Ishikawa (cell line): ENCODE results near the gene MUC5AC.
A peak's percentile ranks its signal among the peaks of the same experiment; 100 is the strongest.

ENCODE experiments used
- CEBPB ChIP-seq: IDR thresholded peaks from 2 replicates; pipeline ENCODE4 v1.6.1; 2012
- CREB1 ChIP-seq: IDR thresholded peaks from 2 replicates; pipeline ENCODE4 v1.6.1; 2012; ENCODE audit warnings: low read depth
- EGR1 ChIP-seq: IDR thresholded peaks from 2 replicates; pipeline ENCODE4 v1.6.1; 2012
- EP300 ChIP-seq: IDR thresholded peaks from 2 replicates; pipeline ENCODE4 v1.6.1; 2012; ENCODE audit warnings: borderline replicate concordance
- FOXM1 ChIP-seq: IDR thresholded peaks from 2 replicates; pipeline ENCODE4 v1.6.1; 2012; ENCODE audit warnings: low read depth, borderline replicate concordance
- NFIC ChIP-seq: IDR thresholded peaks from 2 replicates; pipeline ENCODE4 v1.6.1; 2012
- RAD21 ChIP-seq: IDR thresholded peaks from 2 replicates; pipeline ENCODE4 v1.6.1; 2012; ENCODE audit warnings: low read depth
- REST ChIP-seq: IDR thresholded peaks from 2 replicates; pipeline ENCODE4 v1.6.1; 2012; ENCODE audit warnings: low read depth, mild to moderate bottlenecking
- TAF1 ChIP-seq: IDR thresholded peaks from 2 replicates; pipeline ENCODE4 v1.6.1; 2012; ENCODE audit warnings: low read depth, mild to moderate bottlenecking
- TCF12 ChIP-seq: IDR thresholded peaks from 2 replicates; pipeline ENCODE4 v1.6.1; 2012; ENCODE audit warnings: low read depth
- TEAD4 ChIP-seq: IDR thresholded peaks from 2 replicates; pipeline ENCODE4 v1.6.1; 2012
- USF1 ChIP-seq: IDR thresholded peaks from 2 replicates; pipeline ENCODE4 v1.6.1; 2012
- YY1 ChIP-seq: IDR thresholded peaks from 2 replicates; pipeline ENCODE4 v1.6.1; 2012; ENCODE audit warnings: low read depth
- TF ChIP-seq, protein P1 (sequence below): IDR thresholded peaks from 2 replicates; pipeline ENCODE4 v1.6.1; 2012

DNA sequence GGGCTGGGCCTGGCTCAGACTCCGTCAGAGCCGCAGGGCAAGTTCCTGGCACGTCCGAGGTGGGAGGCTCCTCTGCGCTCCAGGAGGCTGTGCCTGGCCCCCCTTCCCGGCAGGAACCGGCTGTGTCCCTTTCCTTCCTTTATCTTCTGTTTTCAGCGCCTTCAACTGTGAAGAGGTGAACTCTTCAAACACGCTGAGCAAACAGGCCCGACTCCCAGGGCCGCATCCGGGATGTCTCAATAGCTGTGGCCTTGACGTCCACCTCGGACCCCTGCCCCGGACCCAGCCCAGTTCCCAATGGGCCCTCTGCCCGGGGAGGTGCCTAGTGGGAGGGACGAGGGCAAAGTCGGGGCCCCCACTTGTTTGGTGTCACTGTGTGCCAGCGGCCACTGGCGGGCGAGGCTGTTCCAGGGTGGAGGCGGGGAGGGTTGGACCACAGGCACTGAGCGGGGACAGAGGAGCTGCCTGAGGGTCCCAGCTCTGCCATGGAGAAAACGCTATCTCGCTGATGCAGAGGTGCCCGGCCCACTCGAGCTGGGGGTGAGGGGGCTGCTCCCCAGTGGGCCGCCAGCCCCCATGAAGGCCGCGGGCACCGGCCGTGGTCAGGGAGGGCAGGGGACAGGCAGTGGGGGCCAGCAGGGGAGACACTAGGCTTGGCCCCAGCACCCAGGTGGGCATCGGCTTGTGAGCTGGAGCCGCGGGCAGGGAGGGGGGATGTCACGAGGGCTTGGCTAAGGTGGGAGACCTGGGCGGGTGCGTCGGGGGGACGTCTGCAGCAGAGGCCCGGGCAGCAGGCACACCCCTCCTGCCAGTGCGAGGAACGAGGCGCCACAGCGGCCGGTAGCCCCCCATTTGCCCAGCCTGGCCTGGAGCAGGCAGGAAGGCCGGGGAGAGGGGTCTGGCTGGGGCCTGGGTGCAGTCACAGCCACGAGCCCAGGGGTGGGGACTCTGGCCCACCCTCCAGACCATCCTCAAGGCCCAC, 62.4 kb downstream of the MUC5AC start:
- TF ChIP-seq RAD21, result no peak
- no peak for TF ChIP-seq REST
- TF ChIP-seq TAF1, result no peak
- TF ChIP-seq, protein P1, sequence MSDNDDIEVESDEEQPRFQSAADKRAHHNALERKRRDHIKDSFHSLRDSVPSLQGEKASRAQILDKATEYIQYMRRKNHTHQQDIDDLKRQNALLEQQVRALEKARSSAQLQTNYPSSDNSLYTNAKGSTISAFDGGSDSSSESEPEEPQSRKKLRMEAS, result 0 out of 2 replicates have a peak, but pooled peaks have one; percentile 25
- TF ChIP-seq CREB1, result no peak
- TF ChIP-seq FOXM1, result 0 out of 2 replicates have a peak, but pooled peaks have one; percentile 38
- peak; percentile 41; the same call in 1 of the 2 replicates for TF ChIP-seq EP300
- TF ChIP-seq TEAD4, result no peak
- no peak for TF ChIP-seq USF1
- peak; percentile 62; the same call in 1 of the 2 replicates for TF ChIP-seq TCF12
- no peak for TF ChIP-seq YY1
- 0 out of 2 replicates have a peak, but pooled peaks have one; percentile 4 for TF ChIP-seq CEBPB
- peak; percentile 59 for TF ChIP-seq NFIC
- TF ChIP-seq EGR1, result no peak
